AG04449 (cell line): ENCODE results near the gene ADGRL2.

ENCODE experiments used
- CTCF ChIA-PET: fragments of 350-600 bp; formaldehyde crosslinking; extraction: SDS; loops from one replicate; lab custom pipeline; 2021; ENCODE audit warnings: antibody characterized with exemption; lab: Yijun Ruan, JAX
- POLR2A ChIA-PET: fragments of 400-600, 350-600 bp; formaldehyde crosslinking; extraction: SDS; loops from one replicate; lab custom pipeline; 2020; ENCODE audit warnings: antibody characterized with exemption, inconsistent platforms; lab: Yijun Ruan, JAX
- DNase-seq: peaks from one replicate; pipeline ENCODE4 v3.0.0-alpha.2; 2010; ENCODE audit warnings: low read depth, low spot score
- H3K4me3 ChIP-seq: 2 replicates; pipeline ENCODE4 v1.5.1; 2011; ENCODE audit warnings: low read depth, mild to moderate bottlenecking, control low read depth, low read length
- CTCF ChIP-seq: IDR thresholded peaks from one replicate; pipeline ENCODE4 v1.5.1; 2011; ENCODE audit warnings: mild to moderate bottlenecking, moderate library complexity, low read length, control low read depth, inconsistent platforms; ENCODE audit not compliant: insufficient read depth; ENCODE audit errors: missing control alignments

Gene ADGRL2

GRCh38 chr1:81760477-81761097 is 40.1 kb upstream of the ADGRL2 start:
- DNase-seq, result no peak
- ChIA-PET POLR2A (interaction anchor here (0.6 to 0.9 kb wide), 2 partner anchors 11 to 212 kb away, joined by 3 to 4 read pairs; no protein-coding TSS in a partner anchor), CTCF (interaction anchor here (0.9 to 7.9 kb wide), 10 partner anchors 10 to 455 kb away, joined by 3 to 102 read pairs (median 4); no protein-coding TSS in a partner anchor)

GRCh38 chr1:81775510-81775909 is 25.2 kb upstream of the ADGRL2 start:
- no peak for TF ChIP-seq CTCF
- H3K4me3 ChIP-seq, result no peak overlapping the region
- ChIA-PET POLR2A (no interaction called here), CTCF (no interaction called here)
- DNase-seq, result no peak

More at GRCh38 chr1:81760477-81761097, 40.1 kb upstream of the ADGRL2 start:
- peak; percentile 18 for TF ChIP-seq CTCF
- H3K4me3 ChIP-seq, result no peak overlapping the region

- no peak for TF ChIP-seq CTCF
- no peak overlapping the region for H3K4me3 ChIP-seq
- DNase-seq, result no peak
- ChIA-PET CTCF (no interaction called here), POLR2A (no interaction called here)
These were observed 19.9 kb upstream of the ADGRL2 start for GRCh38 chr1:81780705-81781454.

- CTCF ChIA-PET, result no interaction called here
- POLR2A ChIA-PET, result no interaction called here
- H3K4me3 ChIP-seq, result no peak overlapping the region
- TF ChIP-seq CTCF, result no peak
- DNase-seq, result no peak
These were observed 19.0 kb upstream of the ADGRL2 start for GRCh38 chr1:81781749-81782148.

- H3K4me3 ChIP-seq, result no peak overlapping the region
- TF ChIP-seq CTCF, result no peak
- DNase-seq, result no peak
- POLR2A ChIA-PET, result no interaction called here
- CTCF ChIA-PET, result no interaction called here
These were observed 8.6 kb upstream of the ADGRL2 start for GRCh38 chr1:81792184-81792583.

GRCh38 chr1:81797701-81798100 is 3.0 kb upstream of the ADGRL2 start:
- CTCF ChIA-PET, result no interaction called here
- no peak for TF ChIP-seq CTCF
- POLR2A ChIA-PET, result no interaction called here
- no peak overlapping the region for H3K4me3 ChIP-seq
- DNase-seq, result no peak
